Measurements from ENCODE around the gene ITPK1.

The ITPK1 gene

DNA sequence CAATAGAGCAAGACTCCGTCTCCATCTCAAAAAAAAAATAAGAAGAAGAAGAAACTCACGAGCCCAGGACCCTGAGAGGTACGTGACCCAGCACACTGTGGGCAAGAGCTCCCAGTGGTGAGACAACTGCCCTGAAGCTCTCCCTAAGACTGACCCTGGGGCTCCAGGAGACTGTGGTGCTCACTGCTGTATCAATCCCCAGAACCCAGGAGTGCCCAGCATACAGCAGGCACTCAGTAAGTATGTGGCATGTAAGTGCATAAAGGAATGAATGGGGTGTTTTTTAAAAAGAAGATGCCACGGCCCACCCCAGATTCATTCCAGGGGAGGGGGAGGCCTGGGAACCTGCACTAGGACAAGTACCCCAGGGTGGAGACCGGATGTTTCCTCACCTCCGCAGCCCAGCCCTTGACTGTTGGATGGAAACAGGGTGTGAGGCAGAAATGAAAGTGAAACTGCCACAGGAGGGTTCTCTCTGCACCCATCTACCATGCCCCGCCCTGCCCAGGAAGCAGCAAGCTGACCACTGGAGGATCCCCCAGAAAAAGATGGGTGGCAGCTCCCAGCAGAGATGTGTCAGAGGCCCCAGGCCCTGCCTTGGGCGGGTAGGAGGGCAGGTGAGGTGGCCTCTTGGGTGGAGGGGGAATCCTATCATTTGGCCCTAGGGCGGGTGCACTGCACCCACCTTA is 12.2 kb downstream of the ITPK1 start:
- no peak for DNase-seq

GRCh38 chr14:93102141-93102540 is 13.6 kb downstream of the ITPK1 start:
- DNase-seq = no peak

DNA sequence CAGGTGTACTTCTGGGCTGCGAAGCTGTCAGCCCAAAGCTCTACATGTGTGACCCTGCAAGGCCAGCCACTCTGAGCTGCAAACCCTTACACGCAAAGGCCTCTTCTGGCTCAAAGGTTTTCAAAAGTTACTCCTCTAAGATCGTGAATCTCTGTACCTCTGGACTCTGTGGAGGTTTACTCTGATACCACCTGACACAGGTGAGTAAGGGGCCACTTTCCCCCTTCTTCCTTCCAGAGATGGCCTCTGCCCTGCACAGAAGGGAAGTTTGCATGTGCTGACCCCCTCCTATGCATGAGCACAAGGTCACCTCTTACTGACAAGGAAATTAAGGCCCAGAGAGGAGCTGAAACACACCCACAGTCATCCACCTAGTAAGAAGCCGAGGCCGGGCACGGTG is 14.5 kb downstream of the ITPK1 start:
- no peak for DNase-seq

DNA sequence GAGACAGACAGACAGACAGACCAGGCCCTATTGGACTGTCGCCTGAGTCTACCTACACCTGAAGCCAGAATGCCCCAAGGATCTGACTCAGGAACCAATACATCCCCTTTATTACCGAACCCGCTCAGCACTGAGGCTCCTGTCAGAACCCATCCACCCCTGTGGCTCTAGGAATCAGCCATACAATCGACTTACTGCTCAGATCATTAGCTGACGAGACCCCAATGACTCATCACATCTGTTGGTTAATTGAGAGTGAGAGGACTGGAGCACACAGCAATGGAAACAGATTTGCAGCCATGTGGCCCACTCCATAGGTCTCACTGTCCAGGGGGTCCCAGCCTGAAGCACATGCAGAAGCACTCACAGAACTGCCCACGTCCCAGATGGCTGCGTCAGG is 15.2 kb downstream of the ITPK1 start:
- peak; percentile 20 for DNase-seq

GRCh38 chr14:93100100-93100499 is 15.6 kb downstream of the ITPK1 start:
- DNase-seq = no peak

DNA sequence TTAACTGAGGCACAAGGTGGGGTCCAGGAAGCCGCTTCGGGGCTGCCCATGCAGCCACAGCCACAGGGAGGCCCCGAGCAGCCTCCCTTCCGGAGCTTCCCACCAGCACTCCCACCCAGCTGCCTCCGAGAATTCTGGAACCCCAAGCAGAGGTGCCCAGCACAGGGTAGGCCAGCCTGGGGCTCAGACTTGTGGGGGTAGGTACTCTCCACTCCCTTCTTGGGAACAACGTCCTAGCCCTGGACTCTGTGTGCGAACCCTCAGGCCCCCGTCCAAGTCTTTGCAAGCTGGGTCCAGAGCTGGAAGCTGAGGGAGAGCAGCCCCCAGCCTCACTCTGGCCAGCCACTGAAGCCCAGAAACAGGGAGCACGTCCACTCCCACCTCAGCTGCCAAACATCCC is 16.1 kb downstream of the ITPK1 start:
- DNase-seq = no peak

DNA sequence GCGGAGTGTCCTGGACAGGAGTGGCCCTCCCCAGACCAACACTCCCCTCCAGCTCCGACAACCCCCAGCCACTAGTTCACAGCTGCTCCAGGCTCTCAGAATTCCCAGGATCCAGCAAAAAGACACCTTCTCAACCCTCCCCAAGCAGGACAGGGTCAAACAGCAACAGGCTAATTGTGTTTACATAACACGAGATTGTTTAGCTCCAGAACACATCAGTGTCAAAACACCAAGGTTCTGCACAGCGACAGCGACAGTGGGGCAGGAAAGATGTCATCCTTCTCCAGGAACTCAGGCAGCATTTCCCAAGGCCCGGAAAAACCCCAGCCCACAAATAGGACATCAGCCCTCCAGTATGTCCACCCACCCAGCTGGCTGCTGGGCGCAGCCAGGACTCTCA is 16.5 kb downstream of the ITPK1 start:
- no peak for DNase-seq

DNA sequence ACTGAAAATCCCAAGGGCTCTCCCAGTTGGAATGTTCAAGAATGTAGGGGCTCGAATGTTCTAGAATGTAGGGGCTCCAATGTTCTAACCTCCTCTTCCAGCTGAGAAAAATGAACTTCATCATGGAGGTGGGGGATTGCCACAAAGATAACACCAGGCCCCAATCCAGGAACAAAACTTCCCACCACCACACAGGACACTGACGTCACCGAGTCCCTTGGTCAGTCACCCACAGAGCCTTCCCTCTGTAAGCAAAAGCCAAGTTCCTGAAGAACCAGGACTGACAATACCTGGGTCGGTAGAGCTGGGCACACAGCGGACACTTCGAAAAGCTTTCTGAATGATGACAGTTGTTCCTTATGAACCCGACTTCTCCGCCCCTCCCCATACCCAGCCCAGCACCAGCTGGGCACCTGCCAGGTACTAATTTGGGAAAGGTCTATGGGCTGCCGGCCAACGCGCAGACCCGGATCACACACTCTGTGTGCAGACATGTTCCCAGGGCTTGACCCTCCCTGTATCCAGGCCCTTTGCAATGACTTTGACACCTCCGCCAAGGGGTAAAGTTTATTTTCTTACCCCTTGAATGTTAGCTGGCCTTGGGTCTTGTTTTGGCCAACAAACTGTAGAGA is 18.9 kb downstream of the ITPK1 start:
- DNase-seq = no peak

DNA sequence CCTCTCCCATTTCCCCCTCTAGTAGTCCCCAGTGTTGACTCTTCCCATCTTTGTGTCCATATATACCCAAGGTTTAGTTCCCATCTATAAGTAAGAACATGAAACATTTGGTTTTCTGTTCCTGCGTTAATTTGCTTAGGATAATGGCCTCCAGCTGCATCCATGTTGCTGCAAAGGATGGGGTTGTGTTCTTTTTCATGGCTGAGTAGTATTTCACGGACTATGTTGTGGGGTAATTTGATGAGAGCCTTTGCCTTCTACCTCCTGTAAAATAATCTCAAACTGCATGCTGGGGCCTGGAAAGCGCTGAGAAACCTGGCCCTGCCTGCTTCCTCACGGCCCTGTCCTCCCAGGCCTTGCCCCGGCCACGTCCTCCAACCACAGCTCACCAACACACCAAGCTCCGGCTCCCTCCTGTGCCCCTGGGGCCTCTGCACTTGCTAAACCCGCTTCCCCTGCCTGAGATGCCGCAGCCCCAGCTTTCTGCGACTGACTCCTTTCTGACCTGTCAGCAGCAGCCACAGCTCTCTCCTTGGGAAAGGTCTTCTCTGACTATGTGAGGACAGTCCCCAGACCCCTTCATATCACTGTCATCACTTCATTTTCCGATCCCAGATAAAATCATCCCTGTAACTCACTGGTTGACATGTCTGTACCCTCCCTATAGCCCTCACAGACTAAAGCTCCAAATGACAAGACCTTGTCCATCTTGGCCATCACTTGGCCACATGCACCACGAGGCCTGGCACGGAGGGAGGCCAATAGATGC is 19.8 kb downstream of the ITPK1 start:
- DNase-seq = no peak

GRCh38 chr14:93094121-93094918 is 21.4 kb downstream of the ITPK1 start:
- no peak for DNase-seq

- DNase-seq = no peak
These were observed 22.8 kb downstream of the ITPK1 start for GRCh38 chr14:93092606-93093556.

GRCh38 chr14:93091666-93092065 is 24.1 kb downstream of the ITPK1 start:
- DNase-seq = no peak

- no peak for DNase-seq
These were observed 24.7 kb downstream of the ITPK1 start for GRCh38 chr14:93090826-93091555.

DNA sequence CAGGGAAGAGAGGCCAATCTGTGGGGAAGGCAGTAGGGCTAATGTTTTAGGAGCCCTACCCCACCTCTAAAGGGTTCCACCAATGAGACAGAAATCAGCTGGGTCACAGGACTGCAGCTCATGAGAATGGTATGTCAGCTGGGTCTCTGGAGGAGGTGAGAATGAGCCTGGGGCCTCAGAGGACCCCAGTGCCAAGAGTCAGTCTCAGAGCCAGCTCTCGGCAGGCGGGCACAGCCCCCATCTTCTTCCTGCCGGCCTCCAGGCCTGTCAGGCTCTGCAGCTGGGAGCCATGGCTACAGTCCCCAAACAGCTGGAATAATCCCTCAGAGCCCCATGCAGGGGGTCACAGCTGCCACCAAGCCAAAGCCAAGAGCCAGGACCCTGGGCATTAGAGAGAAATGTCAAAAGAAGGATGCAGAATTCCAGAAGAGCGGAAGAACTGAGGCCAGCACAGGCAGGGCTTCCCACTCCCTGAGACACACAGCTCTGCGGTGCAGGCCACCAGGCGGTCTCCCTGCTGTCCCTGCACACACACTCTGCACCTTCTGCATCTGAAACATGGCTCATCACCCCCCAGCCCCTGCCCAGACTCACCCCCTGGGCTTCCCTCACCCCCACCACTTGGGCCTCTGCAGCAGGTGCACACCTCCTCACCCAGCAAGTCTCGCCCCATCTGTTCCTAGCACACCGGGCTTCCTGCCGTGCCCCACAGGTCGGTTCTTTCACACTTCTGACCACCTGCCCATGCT is 26.0 kb downstream of the ITPK1 start:
- DNase-seq = no peak

DNA sequence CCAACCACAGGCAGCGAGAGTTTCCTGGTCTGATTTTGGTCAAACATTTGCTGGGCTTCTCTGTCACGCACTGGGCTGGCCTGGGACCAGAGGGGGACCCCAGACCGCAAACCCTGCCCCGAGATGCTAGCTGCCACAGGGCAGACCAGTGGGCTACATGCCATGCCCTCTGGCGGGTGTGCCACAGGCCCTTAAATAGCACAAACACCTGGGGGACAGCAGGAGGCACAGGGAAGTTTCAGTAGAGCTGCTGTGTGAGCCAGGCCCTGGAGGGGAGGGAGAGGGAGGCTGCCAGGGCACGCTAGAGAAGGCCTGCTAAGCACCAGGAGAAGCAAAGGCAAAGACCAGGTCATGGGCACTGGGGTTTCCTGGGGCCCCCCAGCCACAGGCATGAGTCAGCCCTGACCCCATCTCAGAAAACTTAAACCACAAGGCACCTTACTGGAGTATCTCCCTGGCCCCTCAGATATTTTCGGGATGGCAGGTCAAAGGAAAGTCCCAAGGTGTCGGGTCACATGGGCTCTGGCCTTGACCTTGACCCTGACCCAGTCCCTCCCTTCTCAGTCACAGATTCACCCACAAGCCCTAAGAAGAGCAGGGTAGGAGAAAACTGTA is 29.2 kb downstream of the ITPK1 start:
- DNase-seq = no peak

DNA sequence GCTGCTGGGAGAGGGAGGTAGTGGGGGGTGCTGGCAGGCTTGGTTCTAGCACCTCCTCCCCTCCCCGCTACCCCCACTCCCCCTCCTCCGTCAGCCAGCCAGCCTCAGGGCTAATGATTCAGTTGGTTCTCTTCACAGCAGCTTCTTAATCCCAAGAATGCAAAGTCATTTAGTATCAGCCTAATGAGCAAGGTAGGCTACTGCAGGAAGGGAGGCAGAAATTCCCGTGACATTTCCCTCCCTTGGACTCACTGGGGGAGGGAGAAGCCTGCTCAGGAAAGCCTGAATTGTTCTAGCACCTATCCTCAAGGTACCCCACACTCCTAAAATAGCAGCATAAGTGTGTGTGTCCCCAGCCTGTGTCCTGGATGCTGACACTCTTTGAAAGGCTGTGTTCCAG is 29.8 kb downstream of the ITPK1 start:
- peak; percentile 44 for DNase-seq

- no peak for DNase-seq
These were observed 30.6 kb downstream of the ITPK1 start for GRCh38 chr14:93084866-93085857.

DNA sequence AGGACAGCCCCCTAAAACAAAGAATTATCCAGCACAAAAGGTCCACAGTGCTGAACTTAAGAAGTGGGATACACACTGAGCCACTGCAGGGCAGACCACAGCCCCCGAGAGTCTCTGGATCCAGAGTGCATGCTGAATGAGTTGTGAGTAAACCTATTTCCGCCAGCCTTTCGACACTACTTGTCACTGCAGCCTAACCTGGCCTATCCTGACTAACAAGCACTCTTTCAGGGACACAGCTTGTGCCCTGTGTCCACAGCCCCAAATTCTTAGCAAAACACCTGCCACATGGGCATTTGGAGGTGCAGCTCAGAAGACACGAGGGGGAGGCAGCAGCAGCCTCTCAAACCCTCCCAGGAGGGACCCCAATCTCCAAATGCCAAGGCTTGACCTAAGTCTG is 31.3 kb downstream of the ITPK1 start:
- no peak for DNase-seq

- DNase-seq = no peak
These were observed 31.8 kb downstream of the ITPK1 start for GRCh38 chr14:93083917-93084316.
